Activated CD4-positive, CD25-positive, alpha-beta regulatory T cell (primary cell): ENCODE results near the gene HTT.
"Not testable (repeated sequence)": the region's sequence is repeated elsewhere in the genome, so short reads cannot be mapped to it uniquely, and the experiment has no call there.

Experiments used
- DNase-seq, 4 experiments: peaks; one replicate each; lab custom pipeline; 2025; lab: John Stamatoyannopoulos, UW

The HTT gene

DNA sequence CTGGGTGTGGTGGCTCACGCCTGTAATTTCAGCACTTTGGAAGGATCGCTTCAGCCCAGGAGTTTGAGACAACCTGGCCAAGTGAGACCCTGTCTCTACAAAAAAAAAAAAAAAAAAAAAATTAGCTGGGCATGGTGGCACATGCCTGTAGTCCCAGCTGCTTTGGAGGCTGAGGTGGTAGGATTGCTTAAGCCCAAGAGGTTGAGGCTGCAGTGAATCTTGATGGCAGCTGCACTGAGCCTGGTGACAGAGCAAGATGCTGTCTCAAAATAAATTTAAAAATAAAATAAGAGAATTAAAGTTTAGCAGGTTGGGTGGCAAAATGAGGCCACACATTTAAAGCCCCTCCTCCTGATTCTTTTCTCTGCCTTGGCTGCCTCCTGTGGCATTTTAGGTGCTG lies 47.1 kb downstream of the HTT start:
- no peak for DNase-seq

DNA sequence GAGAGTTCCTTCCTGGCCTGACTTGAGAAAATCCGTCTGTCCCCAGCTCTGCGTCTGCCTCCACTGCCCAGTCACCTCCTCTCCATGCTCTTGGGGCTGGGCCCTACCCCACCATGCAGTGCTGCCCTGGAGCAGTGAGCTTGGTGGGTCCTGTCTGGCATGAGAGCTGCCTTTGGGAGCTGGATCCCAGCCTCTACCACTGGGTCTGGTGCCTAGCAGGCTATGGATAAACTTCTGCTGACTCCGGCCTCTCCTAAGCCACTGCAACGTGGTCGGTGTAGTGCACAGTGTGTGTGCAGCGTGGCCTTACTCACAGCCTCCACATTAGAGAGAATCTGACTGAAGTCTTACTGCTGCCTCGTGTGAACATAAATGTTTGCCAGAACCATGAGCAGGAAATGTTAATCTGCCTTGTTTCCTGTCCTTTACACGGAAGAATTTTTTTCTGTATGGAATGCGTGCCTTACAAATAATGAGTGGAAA lies 47.6 kb downstream of the HTT start:
- peak in 1 of 4 experiments; percentile 3 for DNase-seq

DNA sequence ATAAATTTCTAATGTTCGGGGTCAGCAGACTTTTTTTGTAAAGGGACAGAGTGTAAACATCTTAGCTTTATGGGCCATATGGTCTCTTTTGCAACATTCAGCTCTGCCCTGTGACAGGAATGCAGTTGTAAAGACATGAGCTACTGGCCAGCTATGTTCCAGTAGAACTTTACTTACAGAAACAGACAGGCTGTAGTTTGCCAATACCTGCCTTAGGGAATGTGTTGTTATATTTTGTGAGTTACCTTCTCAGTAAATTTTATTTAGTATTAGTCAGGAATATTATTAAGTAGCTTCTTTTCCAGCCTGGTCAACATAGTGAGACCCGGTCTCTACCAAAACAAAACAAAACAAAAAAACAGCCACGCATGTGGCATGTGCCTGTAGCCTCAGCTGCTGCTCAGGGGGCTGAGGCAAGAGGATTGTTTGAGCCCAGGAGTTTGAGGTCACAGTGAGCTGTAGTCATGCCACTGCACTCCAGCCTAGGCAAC lies 48.7 kb downstream of the HTT start:
- no peak for DNase-seq

DNA sequence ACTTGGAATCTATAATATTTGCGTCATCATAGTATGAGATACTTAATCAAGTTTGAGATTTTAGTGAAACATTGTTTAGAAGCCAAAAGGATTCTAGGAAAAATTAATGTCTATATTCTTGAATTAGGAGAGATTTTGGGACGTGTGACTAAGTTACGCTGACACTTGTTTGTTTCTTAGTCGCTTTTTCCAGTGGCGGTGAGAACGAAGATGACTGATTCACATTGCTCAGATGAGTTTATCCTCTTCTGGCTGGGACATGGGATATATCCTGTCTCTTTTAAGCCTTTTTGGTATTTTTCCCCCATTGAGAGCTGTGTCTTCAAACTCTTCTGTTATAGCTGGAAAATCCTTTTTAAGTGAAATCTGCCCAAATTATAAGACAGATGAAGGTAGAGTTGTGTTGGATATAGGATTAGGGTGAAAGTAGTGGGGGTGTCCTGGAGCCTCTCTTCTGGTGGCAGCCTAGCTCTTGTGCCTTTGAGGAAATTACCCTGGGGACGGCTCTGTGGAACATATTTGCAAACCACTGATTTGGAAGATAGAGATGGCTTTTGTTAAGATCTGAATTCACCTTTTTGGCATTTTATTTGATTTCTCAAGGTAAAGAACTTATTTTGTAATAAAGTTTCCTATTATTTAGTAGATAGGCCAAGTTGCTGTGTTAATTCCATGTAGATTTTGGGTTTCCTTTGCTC lies 49.7 kb downstream of the HTT start:
- no peak for DNase-seq

DNA sequence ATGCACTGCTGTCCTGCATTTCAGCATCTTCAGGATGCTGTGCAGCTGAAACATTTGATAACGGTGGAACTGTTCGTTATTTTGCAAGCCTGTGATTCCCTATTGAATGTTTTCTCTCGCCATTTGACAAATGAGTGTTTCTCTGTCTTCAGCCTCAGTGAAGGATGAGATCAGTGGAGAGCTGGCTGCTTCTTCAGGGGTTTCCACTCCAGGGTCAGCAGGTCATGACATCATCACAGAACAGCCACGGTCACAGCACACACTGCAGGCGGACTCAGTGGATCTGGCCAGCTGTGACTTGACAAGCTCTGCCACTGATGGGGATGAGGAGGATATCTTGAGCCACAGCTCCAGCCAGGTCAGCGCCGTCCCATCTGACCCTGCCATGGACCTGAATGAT lies 52.6 kb downstream of the HTT start:
- no peak for DNase-seq

DNA sequence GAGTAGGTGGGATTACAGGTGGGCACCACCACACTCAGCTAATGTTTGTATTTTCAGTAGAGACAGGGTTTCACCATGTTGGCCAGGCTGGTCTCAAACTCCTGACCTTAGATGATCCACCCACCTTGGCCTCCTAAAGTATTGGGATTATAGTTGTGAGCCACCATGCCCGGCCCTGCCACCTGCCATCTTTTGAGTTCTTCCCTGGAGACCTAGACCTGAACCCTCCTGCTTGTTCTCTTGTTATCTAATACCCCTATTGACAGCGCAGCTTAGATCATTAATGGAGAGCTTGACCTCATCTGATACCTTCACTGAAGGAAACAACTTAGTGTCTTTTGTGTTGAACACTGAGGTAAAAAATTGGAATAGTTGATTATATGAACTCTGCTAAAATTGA lies 53.6 kb downstream of the HTT start:
- DNase-seq: no peak

DNA sequence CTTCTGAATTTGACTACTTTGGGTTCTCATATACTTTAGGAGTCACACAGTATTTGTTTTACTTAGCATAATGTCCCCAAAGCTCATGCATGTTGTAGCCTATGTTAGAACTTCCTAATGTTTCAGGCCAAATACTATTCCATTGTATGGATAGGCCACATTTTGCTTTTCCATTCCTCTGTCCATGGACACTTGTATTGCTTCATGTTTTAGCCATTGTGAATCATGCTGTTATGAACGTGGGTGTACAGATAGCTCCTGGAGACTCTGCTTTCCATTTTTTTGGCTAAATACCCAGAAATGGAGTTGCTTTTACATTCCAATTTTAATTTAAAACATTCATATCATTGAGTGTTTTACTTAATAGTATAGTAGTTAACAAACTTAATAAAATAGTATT lies 54.5 kb downstream of the HTT start:
- no peak for DNase-seq

DNA sequence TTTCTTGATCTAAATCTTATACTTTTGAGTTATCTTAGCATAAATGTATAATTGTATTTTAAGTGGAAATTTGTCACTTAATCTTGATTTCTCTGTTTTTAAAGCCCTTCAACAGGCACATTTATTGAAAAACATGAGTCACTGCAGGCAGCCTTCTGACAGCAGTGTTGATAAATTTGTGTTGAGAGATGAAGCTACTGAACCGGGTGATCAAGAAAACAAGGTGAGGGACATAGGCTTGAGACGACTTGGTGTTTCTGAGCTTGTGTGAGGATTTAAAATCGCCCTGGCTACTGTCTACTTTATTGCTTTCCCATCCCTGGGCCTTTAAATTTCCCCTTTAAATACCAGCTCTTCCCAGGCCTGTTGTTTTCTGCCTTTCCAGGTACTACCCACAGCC lies 55.7 kb downstream of the HTT start:
- no peak for DNase-seq

DNA sequence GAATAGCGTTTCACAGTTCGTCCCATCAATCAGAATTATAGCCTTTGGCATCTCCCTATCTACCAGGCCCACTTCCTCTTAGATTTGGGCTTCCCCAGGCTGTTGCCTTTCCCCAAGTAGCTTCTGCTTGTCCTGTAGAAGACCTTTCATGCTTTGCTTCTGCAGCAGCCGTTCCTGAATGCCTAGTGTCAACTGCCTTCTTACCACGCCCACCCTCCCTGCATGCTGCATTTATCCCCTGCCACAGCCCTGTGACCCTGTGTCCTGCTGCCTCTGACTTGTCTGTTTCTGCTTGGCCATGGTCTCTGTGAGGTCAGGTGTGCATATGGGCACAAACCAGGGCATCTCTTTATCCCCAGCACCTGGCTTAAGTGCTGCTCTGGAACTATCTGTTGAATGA lies 56.3 kb downstream of the HTT start:
- no peak for DNase-seq

DNA sequence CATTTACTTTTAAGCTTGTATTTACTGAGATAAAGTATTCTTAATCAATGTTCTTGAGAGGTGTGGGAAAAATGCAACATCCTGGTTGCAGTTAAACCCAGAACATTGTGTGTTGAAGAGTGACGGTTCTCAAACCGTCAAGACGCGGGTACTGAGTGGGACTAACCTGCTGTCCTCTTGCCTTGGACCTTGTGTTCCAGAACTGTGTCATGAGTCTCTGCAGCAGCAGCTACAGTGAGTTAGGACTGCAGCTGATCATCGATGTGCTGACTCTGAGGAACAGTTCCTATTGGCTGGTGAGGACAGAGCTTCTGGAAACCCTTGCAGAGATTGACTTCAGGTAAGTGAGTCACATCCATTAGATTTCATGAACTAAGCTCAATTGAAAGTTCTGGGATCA lies 59.7 kb downstream of the HTT start:
- no peak for DNase-seq

DNA sequence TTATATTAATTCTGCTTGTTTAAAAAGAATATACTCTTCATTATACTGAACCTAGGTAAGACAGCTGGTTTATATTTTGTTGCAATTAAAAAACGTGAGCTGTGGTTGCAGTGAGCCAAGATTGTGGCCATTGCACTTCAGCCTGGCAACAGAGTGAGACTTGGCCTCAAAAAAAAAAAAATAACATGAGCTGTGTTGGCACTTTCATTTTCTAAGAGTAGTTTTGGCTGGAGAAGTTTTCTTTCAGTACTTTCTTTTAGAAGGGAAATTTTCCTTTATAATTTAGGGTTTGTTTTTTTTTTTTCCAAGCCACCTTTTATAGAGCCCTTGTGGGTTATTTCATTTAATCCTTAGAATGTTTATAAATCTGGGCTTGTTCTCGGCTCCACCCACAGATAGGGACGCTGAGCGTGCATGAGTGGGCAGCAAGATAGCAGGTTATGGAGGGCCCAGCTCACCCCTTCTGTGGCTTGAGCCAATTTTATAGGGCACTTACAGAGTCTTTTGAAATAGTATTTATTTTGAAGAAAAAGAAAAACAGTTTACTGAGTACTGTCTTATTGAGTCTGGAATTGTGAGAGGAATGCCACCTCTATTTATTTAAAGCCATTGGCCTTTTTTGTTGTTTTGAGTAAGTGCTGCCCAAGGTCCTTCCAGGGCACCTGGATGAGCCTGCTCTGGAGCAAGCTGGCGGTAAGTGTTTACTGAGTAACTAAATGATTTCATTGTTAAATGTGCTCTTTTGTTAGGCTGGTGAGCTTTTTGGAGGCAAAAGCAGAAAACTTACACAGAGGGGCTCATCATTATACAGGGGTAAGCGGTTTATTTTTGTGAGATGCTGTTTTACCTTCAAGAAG lies 60.9 kb downstream of the HTT start:
- DNase-seq: no peak

DNA sequence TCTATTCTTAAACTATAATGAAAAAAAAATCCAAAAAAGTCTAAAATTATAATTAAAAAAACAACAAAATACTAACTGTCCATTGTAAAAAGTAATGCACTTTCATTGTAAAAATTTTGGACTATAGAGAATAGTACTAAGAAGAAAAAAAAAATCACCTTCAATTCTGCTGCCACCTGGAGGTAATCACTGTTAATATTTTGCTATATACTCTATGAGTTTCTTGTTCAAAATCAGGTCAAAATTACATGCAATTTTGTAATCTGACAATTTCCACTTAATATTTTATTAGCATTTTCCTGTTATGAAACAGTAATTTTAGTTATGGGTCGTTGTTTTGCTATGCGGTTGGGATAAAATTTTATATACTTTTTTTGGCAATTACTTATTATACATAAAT lies 62.0 kb downstream of the HTT start:
- DNase-seq: no peak

DNA sequence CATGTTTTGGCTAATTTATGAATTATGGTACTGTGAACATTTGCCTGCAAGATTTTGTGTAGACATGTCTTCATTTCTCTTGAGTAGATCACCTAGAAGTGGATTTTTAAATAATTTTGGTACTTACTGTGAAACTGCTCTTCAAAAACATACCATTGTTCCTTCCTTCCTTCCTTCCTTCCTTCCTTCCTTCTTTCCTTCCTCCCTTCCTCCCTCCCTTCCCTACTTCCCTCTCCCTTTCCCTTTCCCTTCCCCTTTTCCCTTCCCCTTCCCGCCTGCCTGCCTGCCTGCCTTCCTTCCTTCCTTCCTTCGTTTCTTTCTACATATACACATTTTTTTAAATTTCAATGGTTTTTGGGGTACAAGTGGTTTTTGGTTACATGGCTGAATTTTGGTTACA lies 63.4 kb downstream of the HTT start:
- DNase-seq: no peak

DNA sequence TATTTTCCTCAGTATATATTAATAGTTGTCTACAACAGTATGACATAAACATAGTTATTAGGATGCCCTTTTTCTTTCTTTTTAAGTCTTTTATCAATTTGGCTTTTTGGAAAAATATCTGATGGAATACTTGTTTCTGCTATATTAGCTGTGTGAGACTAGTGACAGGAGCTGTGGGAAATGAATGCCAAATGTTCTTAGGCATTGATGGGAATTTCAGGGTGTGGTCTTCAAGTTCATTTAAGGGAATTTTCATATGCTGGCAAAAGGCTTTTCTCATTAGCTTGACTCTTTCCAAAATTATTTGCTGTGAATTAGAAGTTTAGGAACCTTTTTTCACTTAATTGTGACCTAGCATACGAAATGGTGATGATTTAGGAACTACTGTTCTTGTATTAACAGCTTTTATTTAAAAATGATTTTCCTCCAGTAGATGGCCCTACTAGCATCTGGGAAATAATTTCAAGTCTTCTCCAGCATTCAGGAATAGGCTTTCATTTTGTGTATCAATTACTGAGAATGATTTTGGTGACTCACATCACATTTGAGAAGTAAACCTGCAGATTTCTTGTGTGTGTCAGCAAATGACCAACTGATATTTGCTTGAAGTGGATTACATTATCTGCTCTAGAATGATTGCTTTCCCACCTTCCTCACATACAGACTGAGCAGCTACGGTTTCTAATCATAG lies 70.9 kb downstream of the HTT start:
- DNase-seq: no peak

DNA sequence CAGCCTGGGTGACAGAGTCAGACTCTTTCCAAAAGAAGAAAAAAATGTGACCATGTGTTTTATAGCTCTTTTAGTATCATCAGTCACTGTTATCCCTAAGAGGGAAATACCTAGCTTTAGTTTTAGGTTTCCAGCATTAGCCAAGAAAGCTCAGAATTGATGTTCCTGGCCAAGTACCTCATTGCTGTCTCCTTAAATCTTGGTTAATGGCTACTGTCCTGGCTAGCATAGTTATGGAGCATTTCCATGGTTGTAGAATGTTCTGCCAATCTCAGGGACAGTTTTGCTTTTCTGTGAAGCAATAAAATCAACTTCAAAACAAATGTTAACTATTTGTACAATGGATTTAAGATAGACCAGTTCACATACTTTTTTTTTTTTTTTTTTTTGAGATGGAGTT lies 74.4 kb downstream of the HTT start:
- DNase-seq: no peak

DNA sequence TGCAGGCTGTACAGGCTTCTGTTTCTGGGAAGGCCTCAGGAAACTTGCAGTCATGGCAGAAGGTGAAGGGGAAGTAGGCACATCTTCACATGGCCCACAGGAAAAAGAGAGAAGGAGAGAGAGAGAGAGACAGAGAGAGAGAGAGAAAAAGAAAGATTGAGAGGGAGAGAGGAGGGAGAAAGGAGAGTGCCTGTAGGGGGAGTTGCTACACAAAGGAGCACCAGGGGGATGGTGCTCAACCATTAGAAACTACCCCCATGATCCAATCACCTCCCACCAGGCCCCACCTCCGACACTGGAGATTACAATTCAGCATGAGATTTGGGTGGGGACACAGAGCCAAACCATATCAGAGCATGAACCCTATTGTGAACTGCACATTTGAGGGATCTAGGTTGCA lies 76.8 kb downstream of the HTT start:
- DNase-seq: not testable (repeated sequence)

DNA sequence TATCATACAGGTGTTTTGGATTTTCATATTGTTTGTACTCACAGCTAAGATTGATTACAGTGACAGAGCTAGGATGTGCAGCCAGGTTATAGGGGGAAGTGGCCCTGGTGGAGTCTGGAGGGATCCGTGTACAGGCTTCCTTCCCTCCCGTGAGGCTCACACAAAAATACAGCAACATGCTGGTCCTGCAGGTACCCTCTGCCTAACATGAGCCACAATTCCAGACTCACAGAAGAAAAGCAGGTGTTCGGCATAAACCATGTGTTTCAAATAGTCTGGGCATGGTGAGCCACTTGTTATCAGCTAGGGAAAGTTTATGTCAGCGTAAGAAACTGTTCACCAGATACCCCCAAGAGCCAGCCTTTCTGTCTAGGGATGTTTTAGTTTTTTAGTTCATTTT lies 82.9 kb downstream of the HTT start:
- no peak for DNase-seq

DNA sequence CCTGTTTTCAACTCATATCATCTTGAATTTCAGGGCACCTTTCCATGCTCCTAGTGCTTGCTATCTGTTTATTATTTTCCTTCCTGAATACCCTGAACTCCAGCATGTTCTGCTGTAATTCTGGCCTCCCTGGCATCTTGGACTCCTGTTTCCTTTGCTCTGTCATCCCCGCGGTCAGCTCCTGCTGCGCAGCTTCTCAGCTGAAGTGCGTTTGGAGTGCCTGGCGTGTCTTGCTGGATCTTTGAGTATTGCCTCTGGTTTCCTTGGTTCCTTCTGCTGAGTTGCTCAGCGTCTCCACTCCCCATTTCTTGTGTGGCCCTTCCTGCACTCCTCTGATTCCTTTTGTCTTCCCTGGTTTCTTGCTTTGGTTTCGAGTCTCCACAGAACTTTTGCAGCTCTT lies 84.4 kb downstream of the HTT start:
- DNase-seq: no peak

DNA sequence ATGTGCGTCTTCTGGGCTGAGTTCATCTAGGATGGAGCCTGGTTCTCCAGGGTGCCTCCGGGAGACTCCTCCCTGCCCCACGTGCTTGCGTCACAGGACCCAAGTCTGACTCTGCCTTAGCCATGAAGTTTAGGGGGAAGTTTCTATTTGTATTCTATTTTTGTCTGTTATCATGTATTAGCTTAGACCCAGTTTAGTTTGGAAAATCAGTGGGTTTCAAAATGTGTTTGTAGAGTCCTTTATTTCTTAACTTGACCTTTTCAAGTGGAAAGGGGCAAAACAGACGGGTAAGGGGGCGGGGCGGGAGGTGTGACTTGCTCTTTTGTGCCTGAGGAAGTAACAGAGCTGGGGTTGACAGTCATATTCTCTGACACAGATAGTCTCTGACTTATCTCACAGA lies 86.0 kb downstream of the HTT start:
- no peak for DNase-seq

DNA sequence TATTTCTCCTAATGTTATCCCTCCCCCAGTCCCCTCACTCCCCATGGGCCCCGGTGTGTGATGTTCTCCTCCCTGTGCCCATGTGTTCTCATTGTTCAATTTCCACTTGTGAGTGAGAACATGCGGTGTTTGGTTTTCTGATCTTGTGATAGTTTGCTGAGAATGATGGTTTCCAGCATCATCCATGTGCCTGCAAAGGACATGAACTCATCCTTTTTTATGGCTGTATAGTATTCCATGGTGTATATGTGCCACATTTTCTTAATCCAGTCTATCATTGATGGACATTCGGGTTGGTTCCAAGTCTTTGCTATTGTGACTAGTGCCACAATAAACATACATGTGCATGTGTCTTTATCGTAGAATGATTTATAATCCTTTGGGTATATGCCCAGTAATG lies 86.6 kb downstream of the HTT start:
- DNase-seq: not testable (repeated sequence)

DNA sequence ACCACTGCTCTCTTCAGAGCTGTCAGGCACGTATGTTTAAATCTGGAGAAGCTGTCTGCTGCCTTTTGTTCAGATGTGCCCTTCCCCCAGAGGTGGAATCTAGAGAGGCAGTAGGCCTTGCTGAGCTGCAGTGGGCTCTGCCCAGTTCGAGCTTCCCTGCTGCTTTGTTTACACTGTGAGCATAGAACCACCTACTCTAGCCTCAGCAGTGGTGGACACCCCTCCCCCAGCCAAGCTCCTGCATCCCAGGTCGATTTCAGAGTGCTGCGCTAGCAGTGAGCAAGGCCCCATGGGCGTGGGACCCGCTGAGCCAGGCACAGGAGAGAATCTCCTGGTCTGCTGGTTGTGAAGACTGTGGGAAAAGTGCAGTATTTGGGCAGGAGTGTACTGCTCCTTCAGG lies 92.0 kb downstream of the HTT start:
- DNase-seq: not testable (repeated sequence)

DNA sequence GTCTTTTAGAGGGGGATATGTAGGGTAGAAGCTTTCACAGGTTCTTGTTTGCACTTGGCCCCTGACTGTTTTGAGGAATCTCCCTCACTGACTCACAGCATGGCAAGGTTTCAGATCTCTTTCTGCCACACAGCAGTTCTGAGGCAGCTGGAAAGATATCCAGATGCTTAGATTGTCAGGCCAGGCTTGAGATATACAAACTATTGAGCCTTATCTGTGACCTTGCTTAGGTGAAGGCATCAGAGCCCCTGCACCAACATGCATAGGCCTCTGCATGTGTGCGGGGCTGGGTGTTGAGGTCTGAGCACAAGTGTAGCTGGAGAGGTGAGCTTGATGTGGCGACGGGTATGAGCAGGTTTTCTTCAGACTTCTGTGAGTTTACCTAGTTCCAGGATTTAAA lies 93.5 kb downstream of the HTT start:
- no peak for DNase-seq
